HUES48 (cell line): ENCODE measurements around the gene TGM4.
A peak's percentile ranks its signal among the peaks of the same experiment; 100 is the strongest.

Source experiments
- H3K27ac ChIP-seq: one replicate; pipeline ENCODE4 v1.7.0; 2013; ENCODE audit warnings: low read depth, low read length, inconsistent platforms
- H3K27me3 ChIP-seq: 2 replicates; pipeline ENCODE4 v1.6.1; 2013; ENCODE audit warnings: mild to moderate bottlenecking, low read length; ENCODE audit not compliant: control insufficient read depth, insufficient read depth
- H3K36me3 ChIP-seq: 2 replicates; pipeline ENCODE4 v1.6.1; 2013; ENCODE audit warnings: low read length; ENCODE audit not compliant: control insufficient read depth, insufficient read depth
- H3K4me1 ChIP-seq: 2 replicates; pipeline ENCODE4 v1.6.1; 2013; ENCODE audit warnings: mild to moderate bottlenecking, low read length; ENCODE audit not compliant: control insufficient read depth, insufficient read depth
- H3K4me3 ChIP-seq: 2 replicates; pipeline ENCODE4 v1.5.1; 2013; ENCODE audit warnings: mild to moderate bottlenecking, low read depth, low read length
- H3K9ac ChIP-seq: 2 replicates; pipeline ENCODE4 v1.6.1; 2013; ENCODE audit warnings: mild to moderate bottlenecking, low read depth, low read length, moderate library complexity
- H3K9me3 ChIP-seq: 2 replicates; pipeline ENCODE4 v1.6.1; 2013; ENCODE audit warnings: low read length; ENCODE audit not compliant: control insufficient read depth, insufficient read depth

Gene TGM4

GRCh38 chr3:44915702-44916438 is 41.5 kb downstream of the TGM4 start:
- Histone ChIP-seq H3K9ac (no peak overlapping the region), H3K27ac (peak overlapping the region; percentile 28), H3K36me3 (peaks cover 8% of the 10 kb centered on the region; the same call in 1 of the 2 replicates), H3K27me3 (no peaks in the 10 kb centered on the region), H3K4me1 (no peaks in the 10 kb centered on the region), H3K4me3 (no peak overlapping the region), H3K9me3 (no peaks in the 10 kb centered on the region)

GRCh38 chr3:44918087-44918486 is 43.7 kb downstream of the TGM4 start:
- Histone ChIP-seq H3K27me3 (no peaks in the 10 kb centered on the region), H3K36me3 (peaks cover 20% of the 10 kb centered on the region), H3K27ac (no peak overlapping the region), H3K9me3 (no peaks in the 10 kb centered on the region), H3K4me1 (no peaks in the 10 kb centered on the region), H3K4me3 (no peak overlapping the region), H3K9ac (no peak overlapping the region)

GRCh38 chr3:44918581-44918980 is 44.2 kb downstream of the TGM4 start:
- Histone ChIP-seq H3K9me3 (no peaks in the 10 kb centered on the region), H3K9ac (no peak overlapping the region), H3K36me3 (peaks cover 20% of the 10 kb centered on the region)

GRCh38 chr3:44920081-44920480 is 45.7 kb downstream of the TGM4 start:
- H3K9ac ChIP-seq, result no peak overlapping the region
- no peaks in the 10 kb centered on the region for H3K27me3 ChIP-seq
- H3K9me3 ChIP-seq, result no peaks in the 10 kb centered on the region
- H3K27ac ChIP-seq, result no peak overlapping the region
- H3K4me1 ChIP-seq, result no peaks in the 10 kb centered on the region
- H3K4me3 ChIP-seq, result no peak overlapping the region
- peaks cover 20% of the 10 kb centered on the region for H3K36me3 ChIP-seq

More at GRCh38 chr3:44918581-44918980, 44.2 kb downstream of the TGM4 start:
- Histone ChIP-seq H3K4me3 (no peak overlapping the region), H3K27me3 (no peaks in the 10 kb centered on the region), H3K27ac (no peak overlapping the region), H3K4me1 (no peaks in the 10 kb centered on the region)

GRCh38 chr3:44923632-44924456 is 49.4 kb downstream of the TGM4 start:
- H3K36me3 ChIP-seq, result peaks cover 50% of the 10 kb centered on the region

GRCh38 chr3:44924457-44925084 is 50.2 kb downstream of the TGM4 start:
- Histone ChIP-seq H3K27me3 (no peaks in the 10 kb centered on the region), H3K36me3 (peaks cover 54% of the 10 kb centered on the region), H3K4me1 (no peaks in the 10 kb centered on the region), H3K9me3 (no peaks in the 10 kb centered on the region), H3K9ac (no peak overlapping the region), H3K27ac (no peak overlapping the region), H3K4me3 (no peak overlapping the region)

More at GRCh38 chr3:44923632-44924456, 49.4 kb downstream of the TGM4 start:
- Histone ChIP-seq H3K4me3 (no peak overlapping the region), H3K27me3 (no peaks in the 10 kb centered on the region), H3K4me1 (no peaks in the 10 kb centered on the region), H3K9ac (no peak overlapping the region), H3K27ac (no peak overlapping the region), H3K9me3 (no peaks in the 10 kb centered on the region)

- no peak overlapping the region for H3K9ac ChIP-seq
- no peaks in the 10 kb centered on the region for H3K9me3 ChIP-seq
- peaks cover 67% of the 10 kb centered on the region for H3K36me3 ChIP-seq
- H3K4me3 ChIP-seq, result no peak overlapping the region
- no peaks in the 10 kb centered on the region for H3K27me3 ChIP-seq
- no peak overlapping the region for H3K27ac ChIP-seq
- H3K4me1 ChIP-seq, result no peaks in the 10 kb centered on the region
Measured at GRCh38 chr3:44926172-44926571, 51.8 kb downstream of the TGM4 start.

- Histone ChIP-seq H3K9ac (no peak overlapping the region), H3K4me3 (no peak overlapping the region), H3K27me3 (no peaks in the 10 kb centered on the region), H3K9me3 (no peaks in the 10 kb centered on the region), H3K27ac (no peak overlapping the region), H3K4me1 (no peaks in the 10 kb centered on the region), H3K36me3 (peaks cover 69% of the 10 kb centered on the region)
Measured at GRCh38 chr3:44926921-44927320, 52.5 kb downstream of the TGM4 start.

GRCh38 chr3:44927371-44927770 is 53.0 kb downstream of the TGM4 start:
- H3K36me3 ChIP-seq, result peaks cover 69% of the 10 kb centered on the region
- H3K27ac ChIP-seq, result no peak overlapping the region

GRCh38 chr3:44929782-44930181 is 55.4 kb downstream of the TGM4 start:
- peaks cover 84% of the 10 kb centered on the region for H3K36me3 ChIP-seq
- no peaks in the 10 kb centered on the region for H3K27me3 ChIP-seq
- H3K4me1 ChIP-seq, result peaks cover 12% of the 10 kb centered on the region
- H3K9me3 ChIP-seq, result no peaks in the 10 kb centered on the region
- H3K4me3 ChIP-seq, result no peak overlapping the region
- H3K27ac ChIP-seq, result no peak overlapping the region
- H3K9ac ChIP-seq, result no peak overlapping the region

More at GRCh38 chr3:44927371-44927770, 53.0 kb downstream of the TGM4 start:
- no peak overlapping the region for H3K9ac ChIP-seq
- no peaks in the 10 kb centered on the region for H3K27me3 ChIP-seq
- no peaks in the 10 kb centered on the region for H3K9me3 ChIP-seq
- H3K4me1 ChIP-seq, result peaks cover 1% of the 10 kb centered on the region; the same call in 1 of the 2 replicates
- no peak overlapping the region for H3K4me3 ChIP-seq

GRCh38 chr3:44930911-44931310 is 56.5 kb downstream of the TGM4 start:
- H3K4me1 ChIP-seq, result peaks cover 12% of the 10 kb centered on the region
- H3K36me3 ChIP-seq, result peaks cover 77% of the 10 kb centered on the region
- no peak overlapping the region for H3K4me3 ChIP-seq
- no peaks in the 10 kb centered on the region for H3K27me3 ChIP-seq
- H3K9me3 ChIP-seq, result no peaks in the 10 kb centered on the region
- no peak overlapping the region for H3K9ac ChIP-seq
- H3K27ac ChIP-seq, result no peak overlapping the region
